D721Med (cell line): ENCODE data around the gene MUC16.

Experiments
- DNase-seq: peaks from one replicate; pipeline ENCODE4 v3.0.0; 2011; ENCODE audit warnings: low spot score; ENCODE audit not compliant: insufficient read length
- FAIRE-seq: peaks from 2 replicates; lab custom pipeline; 2011; peaks lifted over from hg19 to GRCh38; lab: Jason Lieb, UNC
- CTCF ChIP-seq: IDR thresholded peaks from 2 replicates; pipeline ENCODE4 v1.5.1; 2012; ENCODE audit warnings: mild to moderate bottlenecking, control low read depth; ENCODE audit not compliant: insufficient read depth; ENCODE audit errors: missing control alignments

The MUC16 gene

GRCh38 chr19:9032136-9032631 lies 22.0 kb upstream of the MUC16 start:
- TF ChIP-seq CTCF = no peak
- no peak for FAIRE-seq
- no peak for DNase-seq

DNA sequence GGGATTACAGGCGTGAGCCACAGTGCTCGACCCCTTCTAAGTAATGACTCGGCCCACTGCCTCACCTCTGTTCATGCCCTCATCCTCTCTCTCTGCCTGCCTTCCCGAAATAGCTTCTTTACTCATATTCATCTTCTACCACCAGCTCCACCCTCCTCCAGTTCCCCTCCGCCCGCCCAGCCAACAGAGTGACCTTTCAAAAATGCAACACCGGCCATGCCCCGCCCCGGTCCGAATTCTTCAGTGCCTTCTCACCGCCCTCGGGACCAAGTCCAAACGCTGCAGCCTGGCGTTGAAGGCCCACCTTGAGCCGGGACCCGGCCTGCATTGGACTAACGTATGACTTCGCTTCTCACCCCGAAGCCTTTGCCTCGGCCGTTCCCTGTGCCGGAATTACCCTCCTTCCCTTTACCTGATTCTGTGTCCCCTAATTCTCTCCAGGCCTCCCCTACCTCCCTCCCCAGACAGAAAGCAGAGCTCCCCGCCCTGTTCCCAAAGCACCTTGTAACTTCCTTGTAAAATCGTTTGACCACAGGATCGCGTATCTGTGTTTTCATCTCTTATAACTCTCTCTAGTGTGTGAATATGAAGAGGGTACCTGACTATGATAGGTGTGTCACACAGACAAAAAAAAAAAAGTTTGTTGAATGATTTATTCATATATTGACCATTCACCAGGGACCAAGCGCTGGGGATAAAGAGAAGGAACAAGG lies 8.1 kb upstream of the MUC16 start:
- DNase-seq = no peak
- TF ChIP-seq CTCF = no peak
- FAIRE-seq = no peak

DNA sequence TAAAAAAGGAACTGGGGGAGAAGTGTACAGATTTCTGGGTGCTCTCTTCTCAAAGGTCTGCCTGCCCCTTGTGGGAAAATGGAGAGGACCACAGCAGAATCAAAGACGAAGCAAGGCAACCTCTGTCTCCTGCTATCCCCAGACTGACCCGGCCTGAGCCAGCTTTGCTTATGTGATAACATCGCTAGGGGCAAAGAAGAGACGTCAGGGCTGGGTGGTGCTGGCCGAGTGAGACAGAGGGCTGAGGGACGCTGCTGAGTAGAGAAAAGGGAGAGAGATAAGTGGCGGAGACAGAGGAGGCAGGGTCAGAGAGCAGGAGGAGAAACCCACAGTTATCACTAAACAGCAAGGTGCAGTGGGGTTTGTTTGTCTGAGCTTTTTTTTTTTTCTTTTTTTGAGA lies 4.6 kb upstream of the MUC16 start:
- no peak for TF ChIP-seq CTCF
- FAIRE-seq (no peak), DNase-seq (no peak)

- FAIRE-seq = no peak
- no peak for DNase-seq
- no peak for TF ChIP-seq CTCF
Observed at GRCh38 chr19:9013988-9014387, 3.8 kb upstream of the MUC16 start.

DNA sequence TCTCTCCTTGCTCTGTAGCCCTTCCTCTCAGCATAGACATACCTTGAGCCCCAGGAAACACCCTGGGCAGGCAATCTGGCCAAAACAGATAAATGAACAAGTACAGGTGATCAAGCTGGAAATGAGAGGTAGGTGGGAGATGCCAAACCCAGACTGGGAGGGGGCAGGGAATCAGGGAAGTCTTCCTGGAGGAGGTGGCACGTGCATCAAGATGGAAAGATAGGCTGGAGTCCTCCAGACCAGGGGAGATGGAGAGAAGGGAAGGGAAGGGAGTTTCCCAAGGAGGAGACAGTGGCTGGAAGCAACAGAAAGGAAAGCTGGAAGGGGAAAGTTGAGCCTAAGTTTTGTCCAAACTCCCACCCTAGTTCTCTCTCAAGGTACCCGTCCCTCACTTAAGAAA lies 1.7 kb upstream of the MUC16 start:
- TF ChIP-seq CTCF = no peak
- DNase-seq = no peak
- FAIRE-seq = no peak

DNA sequence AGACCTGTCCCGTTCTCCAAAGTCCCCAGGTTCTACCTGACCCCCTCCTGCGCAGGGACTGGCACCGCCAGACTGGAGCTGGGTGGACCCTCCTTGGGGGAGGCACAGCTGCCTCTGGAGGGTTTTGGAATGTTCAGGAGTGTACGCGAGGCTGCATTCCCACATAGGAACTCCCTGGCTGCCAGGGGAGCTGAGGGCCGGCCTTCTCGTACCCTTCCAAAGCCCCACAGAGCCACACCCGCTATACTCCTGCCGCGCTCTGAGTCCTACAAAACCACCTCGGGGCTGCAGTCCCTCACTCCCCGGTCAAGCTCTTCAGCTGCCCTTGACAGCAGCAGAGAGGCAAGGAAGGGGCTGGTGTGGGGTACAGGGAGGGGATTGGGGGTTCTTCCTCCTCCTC lies 484 bp upstream of the MUC16 start:
- FAIRE-seq = no peak
- TF ChIP-seq CTCF = no peak
- no peak for DNase-seq

DNA sequence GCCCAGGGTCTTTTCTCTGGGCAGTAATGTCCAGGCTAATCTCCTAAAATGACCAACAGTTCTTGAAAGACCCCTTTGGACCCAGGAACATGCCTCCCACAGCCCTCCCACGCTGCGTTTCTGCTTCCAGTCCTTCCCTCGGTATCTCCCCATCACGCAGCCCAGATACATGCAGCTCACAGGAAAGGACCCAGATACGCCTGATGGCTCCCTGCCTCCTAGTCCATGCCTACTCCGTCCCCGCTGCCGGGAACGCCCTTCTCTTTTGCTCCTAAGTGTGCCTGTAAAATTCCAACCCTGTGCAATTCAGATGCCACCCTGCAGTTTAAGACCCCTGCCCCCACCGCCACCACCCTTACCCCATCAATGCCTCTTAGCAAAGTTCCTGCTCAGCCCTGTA lies 778 bp downstream of the MUC16 start:
- FAIRE-seq (no peak), DNase-seq (no peak)
- TF ChIP-seq CTCF = no peak
